Measurements from ENCODE around the gene E2F6.
A peak's percentile ranks its signal among the peaks of the same experiment; 100 is the strongest.

The E2F6 gene

DNA sequence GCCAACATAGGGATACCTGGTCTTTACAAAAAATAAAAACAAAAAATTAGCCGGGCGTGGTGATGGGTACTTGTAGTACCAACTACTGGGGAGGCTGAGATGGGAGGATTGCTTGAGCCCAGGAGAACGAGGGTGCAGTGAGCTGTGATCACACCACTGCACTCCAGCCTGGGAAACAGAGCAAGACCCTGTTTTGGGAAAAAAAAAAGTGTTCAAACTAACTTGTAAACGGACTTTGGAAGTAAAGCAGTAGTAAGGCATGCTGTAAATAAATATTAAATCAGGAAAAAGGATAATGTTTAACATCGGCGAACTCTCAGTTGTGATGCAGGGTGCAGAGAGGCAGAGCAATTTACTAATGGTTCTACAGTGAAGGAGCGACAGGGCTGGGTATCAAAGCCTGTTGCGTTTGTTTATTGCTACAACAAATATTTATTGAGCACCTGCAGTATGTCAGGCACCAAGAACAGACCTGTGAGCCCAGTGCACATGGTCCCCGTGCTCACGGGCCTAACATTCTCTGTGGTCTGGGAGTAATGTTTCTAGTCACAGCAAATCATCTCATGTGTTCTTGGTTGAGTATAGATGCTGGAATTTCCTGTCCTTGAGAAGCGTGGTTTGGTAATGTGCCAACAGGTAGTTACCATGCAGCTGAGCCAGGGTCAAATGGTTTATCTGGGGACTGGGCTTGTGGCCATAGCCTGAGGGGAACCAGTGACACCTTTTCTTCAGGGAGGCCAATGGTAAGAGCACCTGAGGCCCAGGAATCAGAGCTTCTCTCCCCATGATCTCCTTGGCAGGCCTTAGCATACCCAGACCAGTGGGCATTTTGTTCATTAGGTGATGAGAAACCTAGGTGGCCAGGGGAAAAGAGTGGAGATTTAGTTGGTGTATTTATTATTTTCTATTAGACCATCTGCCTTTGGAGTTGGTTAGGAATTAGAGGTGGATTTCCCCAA is 40.0 kb upstream of the E2F6 start:
- Histone ChIP-seq H3K36me3 (ENCODE audit: control insufficient read depth, insufficient read depth, low read length) (no peaks in the 10 kb centered on the region), H3K4me3 (replicated peaks; ENCODE audit: low read depth, low read length) (no peak overlapping the region), H3K27me3 (replicated peaks; ENCODE audit: control insufficient read depth, insufficient read depth, low read length) (no peaks in the 10 kb centered on the region)
- TF ChIP-seq, protein P1, sequence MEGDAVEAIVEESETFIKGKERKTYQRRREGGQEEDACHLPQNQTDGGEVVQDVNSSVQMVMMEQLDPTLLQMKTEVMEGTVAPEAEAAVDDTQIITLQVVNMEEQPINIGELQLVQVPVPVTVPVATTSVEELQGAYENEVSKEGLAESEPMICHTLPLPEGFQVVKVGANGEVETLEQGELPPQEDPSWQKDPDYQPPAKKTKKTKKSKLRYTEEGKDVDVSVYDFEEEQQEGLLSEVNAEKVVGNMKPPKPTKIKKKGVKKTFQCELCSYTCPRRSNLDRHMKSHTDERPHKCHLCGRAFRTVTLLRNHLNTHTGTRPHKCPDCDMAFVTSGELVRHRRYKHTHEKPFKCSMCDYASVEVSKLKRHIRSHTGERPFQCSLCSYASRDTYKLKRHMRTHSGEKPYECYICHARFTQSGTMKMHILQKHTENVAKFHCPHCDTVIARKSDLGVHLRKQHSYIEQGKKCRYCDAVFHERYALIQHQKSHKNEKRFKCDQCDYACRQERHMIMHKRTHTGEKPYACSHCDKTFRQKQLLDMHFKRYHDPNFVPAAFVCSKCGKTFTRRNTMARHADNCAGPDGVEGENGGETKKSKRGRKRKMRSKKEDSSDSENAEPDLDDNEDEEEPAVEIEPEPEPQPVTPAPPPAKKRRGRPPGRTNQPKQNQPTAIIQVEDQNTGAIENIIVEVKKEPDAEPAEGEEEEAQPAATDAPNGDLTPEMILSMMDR (IDR thresholded peaks at IDR 0.05; ENCODE audit: insufficient read depth, low read length, poor library complexity, severe bottlenecking) = no peak
- DNase-seq (ENCODE audit: extremely low read depth, insufficient read length) = no peak

DNA sequence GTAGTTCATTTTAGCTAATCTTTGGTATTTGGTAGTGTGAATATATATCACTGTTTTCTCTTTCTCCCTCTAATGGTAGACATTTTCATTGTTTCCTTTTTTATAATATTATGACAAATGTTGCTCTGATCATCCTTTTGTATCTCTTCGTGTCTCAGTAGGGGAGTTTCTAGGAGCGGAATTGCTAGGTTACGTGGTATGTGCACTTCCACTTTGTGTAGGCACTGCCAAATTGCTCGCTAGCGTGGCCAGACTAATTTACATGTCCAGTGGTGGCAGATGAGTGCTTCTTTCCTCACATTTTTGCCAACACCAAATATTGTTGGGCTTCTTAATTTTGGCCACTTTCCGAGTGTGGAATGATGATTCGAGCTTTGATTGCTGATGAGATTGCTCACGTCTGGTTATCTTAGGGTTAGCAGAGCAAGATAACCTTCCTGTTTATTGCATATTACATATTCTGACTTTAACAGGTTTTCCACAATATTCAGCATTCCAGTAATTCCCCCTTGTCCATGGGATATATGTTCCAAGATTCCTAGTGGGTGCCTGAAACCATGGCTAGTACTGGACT is 37.5 kb upstream of the E2F6 start:
- TF ChIP-seq, protein P1 (IDR thresholded peaks at IDR 0.05; ENCODE audit: insufficient read depth, low read length, poor library complexity, severe bottlenecking) = no peak
- DNase-seq (ENCODE audit: extremely low read depth, insufficient read length) = no peak
- Histone ChIP-seq H3K4me3 (replicated peaks; ENCODE audit: low read depth, low read length) (no peak overlapping the region), H3K27me3 (replicated peaks; ENCODE audit: control insufficient read depth, insufficient read depth, low read length) (no peaks in the 10 kb centered on the region), H3K36me3 (ENCODE audit: control insufficient read depth, insufficient read depth, low read length) (no peaks in the 10 kb centered on the region)

DNA sequence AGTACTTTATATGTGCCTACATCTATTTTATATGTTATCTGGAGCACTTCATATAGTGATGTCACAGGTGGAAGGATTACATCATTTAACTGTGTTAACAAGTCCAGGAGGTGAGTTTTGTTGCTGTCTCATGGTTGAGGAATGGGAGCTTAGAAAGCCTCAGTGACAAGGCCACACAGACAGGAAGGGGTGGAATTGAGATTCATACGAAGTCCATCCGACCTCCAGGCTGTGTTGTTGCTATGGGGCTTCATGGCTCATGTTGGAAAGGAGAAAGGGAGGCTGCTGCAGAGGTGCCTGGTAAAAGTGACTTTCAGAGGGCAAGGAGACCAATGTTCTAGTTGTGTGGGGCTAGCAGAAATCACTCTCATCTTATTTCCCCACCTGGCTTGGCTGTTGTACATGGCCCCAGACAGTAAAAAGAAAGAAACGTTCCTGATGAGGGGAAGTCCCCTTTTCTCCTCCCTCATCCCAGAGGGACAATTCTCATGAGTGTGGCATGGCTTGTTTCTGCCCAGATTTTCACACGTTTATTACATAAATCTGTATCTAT is 36.9 kb upstream of the E2F6 start:
- DNase-seq (ENCODE audit: extremely low read depth, insufficient read length) = no peak
- Histone ChIP-seq H3K27me3 (replicated peaks; ENCODE audit: control insufficient read depth, insufficient read depth, low read length) (no peaks in the 10 kb centered on the region), H3K36me3 (ENCODE audit: control insufficient read depth, insufficient read depth, low read length) (no peaks in the 10 kb centered on the region), H3K4me3 (replicated peaks; ENCODE audit: low read depth, low read length) (no peak overlapping the region)
- TF ChIP-seq, protein P1 (IDR thresholded peaks at IDR 0.05; ENCODE audit: insufficient read depth, low read length, poor library complexity, severe bottlenecking) = no peak

DNA sequence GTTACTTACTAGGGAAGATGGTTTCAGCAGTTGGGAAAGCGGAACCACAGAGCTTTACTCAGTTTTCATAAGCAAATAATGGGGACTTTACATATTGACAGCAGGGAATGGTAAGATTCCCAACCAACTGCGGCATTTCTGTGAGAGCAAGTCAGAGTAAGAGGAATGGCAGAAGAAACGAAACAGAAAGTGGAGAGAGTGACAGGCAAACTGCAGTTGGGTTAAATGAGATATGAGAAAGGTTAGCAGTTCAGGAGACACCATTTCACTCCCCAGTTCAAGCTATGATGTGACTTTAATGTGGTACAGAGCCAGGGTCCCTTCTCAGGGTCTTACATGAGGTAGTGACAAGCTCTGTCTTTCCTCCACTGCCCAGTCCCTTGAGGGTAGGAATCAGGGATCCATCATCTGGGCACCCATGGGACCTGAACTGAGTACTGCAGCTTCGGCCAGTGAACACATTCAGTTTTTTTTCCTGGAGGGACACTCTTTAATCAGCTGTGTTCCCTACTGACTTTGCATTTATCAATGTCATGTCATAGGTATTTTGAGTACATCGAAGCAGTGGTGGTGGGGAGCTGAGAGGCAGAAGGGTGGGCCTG is 34.8 kb upstream of the E2F6 start:
- H3K27me3 ChIP-seq (replicated peaks; ENCODE audit: control insufficient read depth, insufficient read depth, low read length) = no peaks in the 10 kb centered on the region
- TF ChIP-seq, protein P1 (IDR thresholded peaks at IDR 0.05; ENCODE audit: insufficient read depth, low read length, poor library complexity, severe bottlenecking) = no peak
- DNase-seq (ENCODE audit: extremely low read depth, insufficient read length) = no peak
- peak overlapping the region; percentile 10; the same call in 1 of the 2 replicates for H3K4me3 ChIP-seq (replicated peaks; ENCODE audit: low read depth, low read length)
- H3K36me3 ChIP-seq (ENCODE audit: control insufficient read depth, insufficient read depth, low read length) = no peaks in the 10 kb centered on the region

DNA sequence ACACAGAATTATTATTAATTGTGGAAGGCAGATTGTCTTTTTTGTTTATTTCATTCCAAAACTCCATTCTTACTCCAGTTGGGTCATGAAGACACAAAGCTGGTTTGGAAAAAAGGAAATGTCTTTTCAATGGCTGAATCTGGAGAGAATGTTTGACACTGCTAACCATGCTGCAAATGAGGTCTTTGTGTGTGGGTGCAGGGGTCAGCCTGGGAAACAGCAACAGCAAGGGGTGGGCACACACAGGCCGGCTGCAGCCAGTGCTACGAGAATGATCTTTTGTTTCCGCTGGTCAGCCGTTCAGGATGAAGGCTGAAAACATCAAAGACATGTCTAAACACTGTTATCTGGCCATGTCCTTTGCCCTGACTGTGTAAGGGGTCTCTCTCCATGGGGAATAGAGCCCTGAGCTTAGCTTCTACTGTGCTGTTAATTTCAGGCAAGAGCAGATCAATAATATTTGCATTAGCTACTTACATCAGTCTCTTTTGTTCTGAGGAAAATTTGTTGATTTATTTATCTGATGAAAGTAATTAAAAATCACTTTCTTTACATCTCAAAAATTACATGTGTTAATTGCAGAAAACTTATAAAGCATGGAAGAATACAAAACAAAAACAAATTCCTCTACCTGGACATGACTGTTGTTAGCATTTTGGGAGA is 33.3 kb upstream of the E2F6 start:
- no peak overlapping the region for H3K4me3 ChIP-seq (replicated peaks; ENCODE audit: low read depth, low read length)
- no peak for DNase-seq (ENCODE audit: extremely low read depth, insufficient read length)
- H3K36me3 ChIP-seq (ENCODE audit: control insufficient read depth, insufficient read depth, low read length) = no peaks in the 10 kb centered on the region
- TF ChIP-seq, protein P1 (IDR thresholded peaks at IDR 0.05; ENCODE audit: insufficient read depth, low read length, poor library complexity, severe bottlenecking) = no peak
- H3K27me3 ChIP-seq (replicated peaks; ENCODE audit: control insufficient read depth, insufficient read depth, low read length) = no peaks in the 10 kb centered on the region

Measured in GM06990 (cell line).